ENCODE measurements around the gene SYMPK.

Gene SYMPK

GRCh38 chr19:45817725-45818301, 45.1 kb downstream of the SYMPK start (continued):
- TF ChIP-seq GLIS1 (tag by site-specific recombination; IDR thresholded peaks at IDR 0.05) (peak; percentile 29; the same call in 1 of the 2 replicates), ZNF248 (tag by site-specific recombination; IDR thresholded peaks at IDR 0.05) (no peak)

- POLR2A ChIA-PET = interaction anchor here (0.6 to 1.6 kb wide), 11 partner anchors 8 to 202 kb away, joined by 3 to 7 read pairs (median 3); partner anchors contain the start of genes CCDC61, QPCTL and SYMPK
- H3K27ac ChIP-seq (ENCODE audit: extremely low read depth, low read depth, low read length) = peak overlapping the region; percentile 56
- TF ChIP-seq ZNF223 (tag by site-specific recombination; IDR thresholded peaks at IDR 0.05) (peak; percentile 86), ZNF423 (tag by site-specific recombination; IDR thresholded peaks at IDR 0.05) (no peak), ZNF837 (tag by site-specific recombination; IDR thresholded peaks at IDR 0.05) (no peak), BCL6B (tag by site-specific recombination; IDR thresholded peaks at IDR 0.05) (no peak), ZNF433 (tag by site-specific recombination; IDR thresholded peaks at IDR 0.05; ENCODE audit: low read depth) (no peak), ZNF623 (tag by site-specific recombination; IDR thresholded peaks at IDR 0.05) (no peak), ZNF341 (tag by site-specific recombination; IDR thresholded peaks at IDR 0.05; ENCODE audit: low read depth) (no peak), ZNF585B (tag by site-specific recombination; IDR thresholded peaks at IDR 0.05) (no peak), ZBTB17 (tag by site-specific recombination; IDR thresholded peaks at IDR 0.05) (peak; percentile 64), ZNF18 (tag by site-specific recombination; IDR thresholded peaks at IDR 0.05) (no peak), ZNF274 (IDR thresholded peaks at IDR 0.05; ENCODE audit: low read length) (no peak), ZNF274 (tag by site-specific recombination; IDR thresholded peaks at IDR 0.05; ENCODE audit: borderline replicate concordance) (no peak), ZNF560 (tag by site-specific recombination; IDR thresholded peaks at IDR 0.05; ENCODE audit: borderline replicate concordance) (no peak), GLIS2 (tag by site-specific recombination; IDR thresholded peaks at IDR 0.05) (no peak), ZNF280D (tag by site-specific recombination; IDR thresholded peaks at IDR 0.05) (no peak), ZBTB6 (tag by site-specific recombination; IDR thresholded peaks at IDR 0.05) (no peak), ZNF211 (tag by site-specific recombination; IDR thresholded peaks at IDR 0.05; ENCODE audit: low read depth) (no peak), KLF9 (tag by site-specific recombination; IDR thresholded peaks at IDR 0.05; ENCODE audit: low read depth) (no peak), ZNF596 (tag by site-specific recombination; IDR thresholded peaks at IDR 0.05) (no peak), ZFP41 (tag by site-specific recombination; IDR thresholded peaks at IDR 0.05; ENCODE audit: borderline replicate concordance) (no peak), ZNF19 (tag by site-specific recombination; IDR thresholded peaks at IDR 0.05; ENCODE audit: low read depth) (no peak), KLF8 (tag by site-specific recombination; IDR thresholded peaks at IDR 0.05) (0 out of 2 replicates have a peak, but pooled peaks have one; percentile 29), ZFP69B (tag by site-specific recombination; IDR thresholded peaks at IDR 0.05) (no peak), ZNF621 (tag by site-specific recombination; IDR thresholded peaks at IDR 0.05) (no peak), ZNF114 (tag by site-specific recombination; IDR thresholded peaks at IDR 0.05) (no peak), AEBP2 (tag by site-specific recombination; IDR thresholded peaks at IDR 0.05; ENCODE audit: borderline replicate concordance) (no peak)
Measured at GRCh38 chr19:45817010-45817724, 45.8 kb downstream of the SYMPK start.

More at GRCh38 chr19:45817010-45817724, 45.8 kb downstream of the SYMPK start:
- CTCF ChIA-PET = interaction anchor here (0.5 to 3.4 kb wide), 68 partner anchors 9 to 1194 kb away, joined by 3 to 80 read pairs (median 4); partner anchors contain the start of genes CCDC61, DMPK, DMWD and FOXA3
- H3K4me3 ChIP-seq (ENCODE audit: low read depth, low read length) = no peak overlapping the region
- H3K9me3 ChIP-seq (ENCODE audit: control insufficient read depth, insufficient read depth, low read depth, low read length) = no peaks in the 10 kb centered on the region
- H3K4me1 ChIP-seq (ENCODE audit: control insufficient read depth, insufficient read depth, low read length) = peaks cover 4% of the 10 kb centered on the region; the same call in 1 of the 2 replicates
- H3K36me3 ChIP-seq (ENCODE audit: control insufficient read depth in 2 of 2, insufficient read depth in 1 of 2, low read length in 2 of 2) = peaks cover 0 to 35% of the 10 kb centered on the region in 2 experiments; a peak in 2 of 3 replicates

Data from HEK293 (cell line).